ENCODE measurements around the gene MVB12B.

MVB12B gene

GRCh38 chr9:126406075-126406667, 79.5 kb downstream of the MVB12B start:
- TF ChIP-seq CTCF (IDR thresholded peaks at IDR 0.05; ENCODE audit: low read depth, low read length, missing control alignments) = no peak
- in situ Hi-C loops (cut with HindIII; ENCODE audit: low sequenced_read_pairs) = no loop called here
- no peak for DNase-seq (ENCODE audit: low read depth)
- H3K4me3 ChIP-seq (ENCODE audit: low read depth, low read length) = no peak overlapping the region

GRCh38 chr9:126407114-126407870, 80.7 kb downstream of the MVB12B start:
- no peak for DNase-seq (ENCODE audit: low read depth)
- TF ChIP-seq CTCF (IDR thresholded peaks at IDR 0.05; ENCODE audit: low read depth, low read length, missing control alignments) = no peak
- in situ Hi-C loops (cut with HindIII; ENCODE audit: low sequenced_read_pairs) = no loop called here
- H3K4me3 ChIP-seq (ENCODE audit: low read depth, low read length) = no peak overlapping the region

- TF ChIP-seq CTCF (IDR thresholded peaks at IDR 0.05; ENCODE audit: low read depth, low read length, missing control alignments) = no peak
- in situ Hi-C loops (cut with HindIII; ENCODE audit: low sequenced_read_pairs) = no loop called here
- DNase-seq (ENCODE audit: low read depth) = no peak
- H3K4me3 ChIP-seq (ENCODE audit: low read depth, low read length) = no peak overlapping the region
Observed at GRCh38 chr9:126408004-126408403, 81.4 kb downstream of the MVB12B start.

- no peak for DNase-seq (ENCODE audit: low read depth)
- H3K4me3 ChIP-seq (ENCODE audit: low read depth, low read length) = no peak overlapping the region
- in situ Hi-C loops (cut with HindIII; ENCODE audit: low sequenced_read_pairs) = no loop called here
- no peak for TF ChIP-seq CTCF (IDR thresholded peaks at IDR 0.05; ENCODE audit: low read depth, low read length, missing control alignments)
Observed at GRCh38 chr9:126410229-126410628, 83.6 kb downstream of the MVB12B start.

- no peak overlapping the region for H3K4me3 ChIP-seq (ENCODE audit: low read depth, low read length)
- in situ Hi-C loops (cut with HindIII; ENCODE audit: low sequenced_read_pairs) = no loop called here
- peak; percentile 87 for DNase-seq (ENCODE audit: low read depth)
Observed at GRCh38 chr9:126411225-126411947, 84.8 kb downstream of the MVB12B start.

More at GRCh38 chr9:126411225-126411947, 84.8 kb downstream of the MVB12B start:
- no peak for TF ChIP-seq CTCF (IDR thresholded peaks at IDR 0.05; ENCODE audit: low read depth, low read length, missing control alignments)

Measured in astrocyte of the cerebellum (primary cell).